ENCODE measurements around the gene TOM1. TPM values are rescaled to one million over a fixed set of nuclear protein-coding genes. Genes with fewer than 3 reads are reported as not detected.

The TOM1 gene
- total RNA-seq, 1 donor = 118 TPM

DNA sequence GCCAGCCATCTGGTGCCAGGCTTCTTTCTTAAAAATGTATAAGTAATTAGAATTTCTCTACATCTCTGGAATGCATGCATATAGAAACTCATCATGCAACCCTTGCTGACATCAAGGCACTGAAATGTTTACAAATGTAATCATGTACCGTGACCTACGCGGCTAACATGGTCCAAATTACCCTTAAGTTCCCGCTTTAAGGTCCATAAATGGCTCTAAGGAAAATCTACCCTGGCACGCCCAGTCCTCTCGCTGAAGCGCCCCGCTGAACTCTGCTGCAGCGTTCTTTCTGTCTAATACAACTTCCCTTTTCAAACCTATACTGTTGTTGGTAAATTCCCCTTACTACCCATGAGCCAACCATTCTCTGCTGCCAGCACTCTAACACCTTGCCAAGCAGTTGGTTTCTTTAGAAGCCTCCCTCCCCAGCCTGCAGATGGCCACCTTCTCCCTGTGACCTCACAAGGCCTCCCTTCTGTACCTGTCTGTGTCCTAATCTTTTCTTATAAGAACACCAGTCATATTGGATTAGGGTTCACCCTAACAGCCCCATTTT is 67.7 kb downstream of the TOM1 start:
- Histone ChIP-seq H3K4me3 (ENCODE audit: insufficient read depth, low read length) (no peak overlapping the region), H3K27ac (ENCODE audit: low read depth, low read length) (no peak overlapping the region), H3K27me3 (ENCODE audit: insufficient read depth, low read length) (no peaks in the 10 kb centered on the region), H3K4me2 (ENCODE audit: insufficient read depth, low read length) (no peak overlapping the region), H3K9me3 (ENCODE audit: low read depth, low read length) (no peaks in the 10 kb centered on the region), H4K20me1 (ENCODE audit: insufficient read depth, low read length) (no peaks in the 10 kb centered on the region), H2AFZ (ENCODE audit: low read length) (no peak overlapping the region), H3K36me3 (ENCODE audit: insufficient read depth, low read length) (no peaks in the 10 kb centered on the region), H3K79me2 (ENCODE audit: insufficient read depth, low read length) (no peaks in the 10 kb centered on the region), H3K4me1 (ENCODE audit: insufficient read depth, low read length) (peaks cover 7% of the 10 kb centered on the region)
- peak; percentile 66 for DNase-seq (ENCODE audit: insufficient read length, low spot score, missing footprints)
- TF ChIP-seq, protein P1, sequence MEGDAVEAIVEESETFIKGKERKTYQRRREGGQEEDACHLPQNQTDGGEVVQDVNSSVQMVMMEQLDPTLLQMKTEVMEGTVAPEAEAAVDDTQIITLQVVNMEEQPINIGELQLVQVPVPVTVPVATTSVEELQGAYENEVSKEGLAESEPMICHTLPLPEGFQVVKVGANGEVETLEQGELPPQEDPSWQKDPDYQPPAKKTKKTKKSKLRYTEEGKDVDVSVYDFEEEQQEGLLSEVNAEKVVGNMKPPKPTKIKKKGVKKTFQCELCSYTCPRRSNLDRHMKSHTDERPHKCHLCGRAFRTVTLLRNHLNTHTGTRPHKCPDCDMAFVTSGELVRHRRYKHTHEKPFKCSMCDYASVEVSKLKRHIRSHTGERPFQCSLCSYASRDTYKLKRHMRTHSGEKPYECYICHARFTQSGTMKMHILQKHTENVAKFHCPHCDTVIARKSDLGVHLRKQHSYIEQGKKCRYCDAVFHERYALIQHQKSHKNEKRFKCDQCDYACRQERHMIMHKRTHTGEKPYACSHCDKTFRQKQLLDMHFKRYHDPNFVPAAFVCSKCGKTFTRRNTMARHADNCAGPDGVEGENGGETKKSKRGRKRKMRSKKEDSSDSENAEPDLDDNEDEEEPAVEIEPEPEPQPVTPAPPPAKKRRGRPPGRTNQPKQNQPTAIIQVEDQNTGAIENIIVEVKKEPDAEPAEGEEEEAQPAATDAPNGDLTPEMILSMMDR (IDR thresholded peaks at IDR 0.05; ENCODE audit: extremely low read depth, low read depth, low read length) = no peak

GRCh38 chr22:35368386-35368785 is 68.7 kb downstream of the TOM1 start:
- Histone ChIP-seq H2AFZ (ENCODE audit: low read length) (no peak overlapping the region), H3K36me3 (ENCODE audit: insufficient read depth, low read length) (no peaks in the 10 kb centered on the region)

GRCh38 chr22:35369996-35370395 is 70.3 kb downstream of the TOM1 start:
- Histone ChIP-seq H3K4me3 (ENCODE audit: insufficient read depth, low read length) (no peak overlapping the region), H3K9me3 (ENCODE audit: low read depth, low read length) (no peaks in the 10 kb centered on the region), H3K27me3 (ENCODE audit: insufficient read depth, low read length) (no peaks in the 10 kb centered on the region), H2AFZ (ENCODE audit: low read length) (no peak overlapping the region), H3K4me2 (ENCODE audit: insufficient read depth, low read length) (no peak overlapping the region), H3K27ac (ENCODE audit: low read depth, low read length) (no peak overlapping the region), H4K20me1 (ENCODE audit: insufficient read depth, low read length) (no peaks in the 10 kb centered on the region), H3K36me3 (ENCODE audit: insufficient read depth, low read length) (no peaks in the 10 kb centered on the region), H3K4me1 (ENCODE audit: insufficient read depth, low read length) (peaks cover 12% of the 10 kb centered on the region), H3K79me2 (ENCODE audit: insufficient read depth, low read length) (no peaks in the 10 kb centered on the region)
- DNase-seq (ENCODE audit: insufficient read length, low spot score, missing footprints) = no peak
- TF ChIP-seq, protein P1 (IDR thresholded peaks at IDR 0.05; ENCODE audit: extremely low read depth, low read depth, low read length) = no peak

More at GRCh38 chr22:35368386-35368785, 68.7 kb downstream of the TOM1 start:
- Histone ChIP-seq H3K27me3 (ENCODE audit: insufficient read depth, low read length) (no peaks in the 10 kb centered on the region), H3K9me3 (ENCODE audit: low read depth, low read length) (no peaks in the 10 kb centered on the region), H3K4me3 (ENCODE audit: insufficient read depth, low read length) (no peak overlapping the region), H3K4me2 (ENCODE audit: insufficient read depth, low read length) (no peak overlapping the region), H3K4me1 (ENCODE audit: insufficient read depth, low read length) (peaks cover 7% of the 10 kb centered on the region), H3K79me2 (ENCODE audit: insufficient read depth, low read length) (no peaks in the 10 kb centered on the region), H4K20me1 (ENCODE audit: insufficient read depth, low read length) (no peaks in the 10 kb centered on the region), H3K27ac (ENCODE audit: low read depth, low read length) (no peak overlapping the region)
- TF ChIP-seq, protein P1 (IDR thresholded peaks at IDR 0.05; ENCODE audit: extremely low read depth, low read depth, low read length) = no peak
- no peak for DNase-seq (ENCODE audit: insufficient read length, low spot score, missing footprints)

DNA sequence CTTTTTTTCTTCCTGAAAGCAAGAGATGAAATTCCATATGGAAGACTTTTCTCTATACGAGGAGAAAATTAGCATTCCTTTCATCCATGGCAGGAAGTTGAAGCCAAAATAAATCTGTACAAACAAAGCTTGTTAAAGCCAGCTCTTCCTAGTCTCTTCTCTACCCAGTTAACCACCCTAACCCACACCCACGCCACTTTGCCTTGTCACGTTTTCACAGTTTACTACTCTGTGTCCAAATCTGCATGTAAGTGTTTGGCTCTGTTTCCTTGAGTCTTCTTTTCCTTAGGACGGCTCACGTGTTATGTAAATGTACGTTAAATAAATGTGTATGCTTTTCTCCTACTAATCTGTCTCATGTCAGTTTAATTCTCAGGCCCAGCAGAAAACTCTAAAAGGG is 74.1 kb downstream of the TOM1 start:
- Histone ChIP-seq H3K4me2 (ENCODE audit: insufficient read depth, low read length) (no peak overlapping the region), H4K20me1 (ENCODE audit: insufficient read depth, low read length) (no peaks in the 10 kb centered on the region), H3K36me3 (ENCODE audit: insufficient read depth, low read length) (no peaks in the 10 kb centered on the region), H2AFZ (ENCODE audit: low read length) (no peak overlapping the region), H3K4me1 (ENCODE audit: insufficient read depth, low read length) (peaks cover 39% of the 10 kb centered on the region), H3K4me3 (ENCODE audit: insufficient read depth, low read length) (no peak overlapping the region), H3K79me2 (ENCODE audit: insufficient read depth, low read length) (no peaks in the 10 kb centered on the region), H3K27ac (ENCODE audit: low read depth, low read length) (no peak overlapping the region), H3K27me3 (ENCODE audit: insufficient read depth, low read length) (no peaks in the 10 kb centered on the region), H3K9me3 (ENCODE audit: low read depth, low read length) (no peaks in the 10 kb centered on the region)
- DNase-seq (ENCODE audit: insufficient read length, low spot score, missing footprints) = no peak
- TF ChIP-seq, protein P1 (IDR thresholded peaks at IDR 0.05; ENCODE audit: extremely low read depth, low read depth, low read length) = no peak
